HG03565 (cell line): ENCODE data around the gene NCKAP5.

Experiments
- ATAC-seq: cut with Tn5 transposase; IDR thresholded peaks from one replicate; pipeline ENCODE4 v1.9.1; 2021; ENCODE audit warnings: mild to moderate bottlenecking, moderate library complexity; ENCODE audit not compliant: unreplicated experiment

The NCKAP5 gene

DNA sequence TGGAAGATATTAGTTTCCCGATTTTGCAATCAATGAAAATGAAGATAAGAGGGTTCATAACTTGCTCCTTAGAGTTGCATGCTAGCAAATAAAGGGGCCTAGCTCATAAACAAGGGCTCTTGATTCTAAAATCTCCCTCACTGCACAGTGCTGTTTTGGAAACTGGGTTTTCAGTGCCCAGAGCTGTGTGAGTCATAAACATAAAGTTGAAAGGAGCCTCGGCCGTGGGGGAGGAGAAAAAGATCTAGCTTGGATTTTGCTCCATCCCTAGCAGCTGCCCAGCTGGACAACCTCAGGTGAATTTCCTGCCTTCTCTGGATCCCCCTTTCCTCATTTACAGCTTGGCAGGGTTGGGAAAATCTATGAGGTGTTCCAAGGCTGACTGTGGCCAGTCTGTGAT is 940.7 kb downstream of the NCKAP5 start:
- no peak for ATAC-seq

DNA sequence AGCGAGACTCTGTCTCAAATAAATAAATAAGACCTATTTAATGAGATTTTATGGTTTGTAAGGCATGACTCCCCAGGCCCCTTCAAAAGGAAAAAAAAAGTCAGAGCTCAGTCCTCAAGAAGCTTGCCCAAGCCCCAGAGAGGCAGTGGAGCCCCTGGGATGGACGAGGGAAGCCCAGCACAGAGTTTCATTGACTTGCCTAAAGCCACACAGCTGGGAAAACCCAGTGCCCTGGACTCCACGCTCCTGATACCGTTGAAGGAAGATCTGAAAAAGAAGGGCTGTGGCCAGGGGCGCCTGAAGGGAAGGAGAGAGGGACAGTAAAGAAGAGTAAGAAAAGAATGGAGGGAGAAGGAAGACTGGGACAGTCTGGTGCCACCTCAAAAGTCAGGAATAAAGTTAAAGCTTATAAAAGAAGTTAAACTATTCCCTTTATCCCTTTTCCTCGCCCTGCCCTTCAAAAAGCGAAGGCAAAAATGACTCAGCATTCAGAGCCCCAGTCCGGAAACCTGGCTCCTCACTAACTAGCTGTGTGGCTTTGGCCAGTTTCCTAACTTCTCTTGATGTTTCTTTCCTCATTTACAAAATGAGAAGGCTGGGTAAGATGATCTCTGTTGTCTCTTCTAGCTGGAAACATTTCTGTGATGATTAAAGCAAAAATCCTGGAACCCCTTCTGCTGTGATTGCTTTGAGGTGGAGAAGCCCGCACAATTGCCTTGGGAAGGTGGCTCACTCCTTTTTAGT is 945.0 kb downstream of the NCKAP5 start:
- no peak for ATAC-seq
